Measurements from ENCODE around the gene PRIMPOL. TPM values are rescaled to one million over a fixed set of nuclear protein-coding genes. Genes with fewer than 3 reads are reported as not detected.
"Not testable (repeated sequence)": the region's sequence is repeated elsewhere in the genome, so short reads cannot be mapped to it uniquely, and the experiment has no call there.

Gene PRIMPOL
- total and polyA plus RNA-seq, 2 of the 4 experiments (the other 2 are of a cell fraction) = 5.6 to 8.8 TPM

- TF ChIP-seq MXI1 (IDR thresholded peaks at IDR 0.05; ENCODE audit: borderline replicate concordance, low read depth, low read length) (no peak), MAFK (IDR thresholded peaks at IDR 0.05; ENCODE audit: low read depth, low read length) (no peak), RAD21 (IDR thresholded peaks at IDR 0.05; ENCODE audit: low read length) (no peak), RFX5 (IDR thresholded peaks at IDR 0.05; ENCODE audit: low read depth, low read length) (no peak), POLR2A (IDR thresholded peaks at IDR 0.05; ENCODE audit: low read depth, low read length) (no peak)
These were observed 28.0 kb upstream of the PRIMPOL start (continued) for GRCh38 chr4:184621518-184621917.

- H3K18ac ChIP-seq (ENCODE audit: low read depth, low read length); H3K9ac ChIP-seq (ENCODE audit: low read depth, low read length); intact Hi-C loops (cut with micrococcal nuclease); H3K27me3 ChIP-seq (ENCODE audit: control insufficient read depth, insufficient read depth, low read length); H3K4me1 ChIP-seq (ENCODE audit: control insufficient read depth, insufficient read depth, low read length); H2BK5ac ChIP-seq (ENCODE audit: low read depth, low read length, poor library complexity, severe bottlenecking); H2BK120ac ChIP-seq (ENCODE audit: low read depth, low read length); H4K5ac ChIP-seq (ENCODE audit: low read depth, low read length); H3K4me2 ChIP-seq (ENCODE audit: low read depth, low read length); ATAC-seq (ENCODE audit: low read depth); DNase-seq; H2BK15ac ChIP-seq (ENCODE audit: low read depth, low read length); dilution Hi-C loops (cut with HindIII; ENCODE audit: low sequenced_read_pairs, unreplicated experiment); H3K27ac ChIP-seq (ENCODE audit: insufficient read depth, low read length); H4K20me1 ChIP-seq (ENCODE audit: insufficient read depth, low read length); H3K9me3 ChIP-seq (ENCODE audit: control insufficient read depth, insufficient read depth, low read length); H3K9me1 ChIP-seq (ENCODE audit: insufficient read depth, low read length); H3K56ac ChIP-seq (ENCODE audit: extremely low read depth, insufficient read depth, low read length); H2AK9ac ChIP-seq (replicated peaks; ENCODE audit: low read depth, low read length, poor library complexity); H2AK5ac ChIP-seq (ENCODE audit: low read depth, low read length); H4K91ac ChIP-seq (ENCODE audit: insufficient read depth, low read depth, low read length); H4K8ac ChIP-seq (ENCODE audit: low read depth in 2 of 2, low read length in 2 of 2); H2AFZ ChIP-seq (replicated peaks; ENCODE audit: low read length, poor library complexity); BruUV-seq (replicated peaks); POLR2A ChIA-PET (ENCODE audit: unreplicated experiment); H3K4ac ChIP-seq (ENCODE audit: low read depth, low read length); in situ Hi-C loops (cut with MboI; ENCODE audit: low sequenced_read_pairs); H3K14ac ChIP-seq (replicated peaks; ENCODE audit: low read depth, low read length); H3K23ac ChIP-seq (ENCODE audit: low read depth, low read length); H3K4me3 ChIP-seq (ENCODE audit: insufficient read depth, low read depth, low read length); H3K79me1 ChIP-seq (ENCODE audit: low read depth in 1 of 2, low read length in 2 of 2); H2BK20ac ChIP-seq (ENCODE audit: low read depth, low read length); CTCF ChIA-PET: not testable (repeated sequence)
- WGBS, 2 experiments (ENCODE audit: extremely low coverage in 2 of 2, insufficient read length in 1 of 2) = 100% methylated on average over 3 of the region's 3 CpGs; no CpG with 5 or more reads in 1 of the 2 experiments
- H3K36me3 ChIP-seq (ENCODE audit: control insufficient read depth, insufficient read depth, low read length) = peaks cover 11% of the 10 kb centered on the region
These were observed 25.0 kb upstream of the PRIMPOL start for GRCh38 chr4:184624504-184624903.

All from IMR-90 (cell line).